Astrocyte of the cerebellum (primary cell): Measurements from ENCODE around the gene BBX.
A peak's percentile ranks its signal among the peaks of the same experiment; 100 is the strongest.

ENCODE experiments used
- DNase-seq: peaks from one replicate; pipeline ENCODE4 v3.0.0-alpha.2; 2011; ENCODE audit warnings: low read depth
- H3K4me3 ChIP-seq: 2 replicates; pipeline ENCODE4 v1.5.1; 2011; ENCODE audit warnings: mild to moderate bottlenecking, low read depth, low read length, moderate library complexity
- CTCF ChIP-seq: IDR thresholded peaks from 2 replicates; pipeline ENCODE4 v1.5.1; 2012; ENCODE audit warnings: low read length, low read depth, moderate library complexity, mild to moderate bottlenecking; ENCODE audit errors: missing control alignments
- in situ Hi-C: cut with HindIII; loops from 2 replicates; pipeline ENCODE4 v1.10.0; 2017; ENCODE audit warnings: low sequenced_read_pairs

The BBX gene

GRCh38 chr3:107521469-107522059 lies 1.2 kb upstream of the BBX start:
- in situ Hi-C loops = no loop called here
- no peak for TF ChIP-seq CTCF
- no peak overlapping the region for H3K4me3 ChIP-seq
- no peak for DNase-seq

GRCh38 chr3:107523289-107523538 lies 452 bp downstream of the BBX start:
- no peak for DNase-seq
- peak overlapping the region; percentile 73 for H3K4me3 ChIP-seq
- TF ChIP-seq CTCF = no peak
- in situ Hi-C loops = no loop called here

GRCh38 chr3:107523539-107524325 lies 970 bp downstream of the BBX start:
- TF ChIP-seq CTCF = no peak
- DNase-seq = no peak
- peak overlapping the region; percentile 73 for H3K4me3 ChIP-seq
- in situ Hi-C loops = no loop called here

- peak overlapping the region; percentile 73 for H3K4me3 ChIP-seq
- DNase-seq = no peak
- no peak for TF ChIP-seq CTCF
- in situ Hi-C loops = no loop called here
These were observed 1.6 kb downstream of the BBX start for GRCh38 chr3:107524326-107524840.

DNA sequence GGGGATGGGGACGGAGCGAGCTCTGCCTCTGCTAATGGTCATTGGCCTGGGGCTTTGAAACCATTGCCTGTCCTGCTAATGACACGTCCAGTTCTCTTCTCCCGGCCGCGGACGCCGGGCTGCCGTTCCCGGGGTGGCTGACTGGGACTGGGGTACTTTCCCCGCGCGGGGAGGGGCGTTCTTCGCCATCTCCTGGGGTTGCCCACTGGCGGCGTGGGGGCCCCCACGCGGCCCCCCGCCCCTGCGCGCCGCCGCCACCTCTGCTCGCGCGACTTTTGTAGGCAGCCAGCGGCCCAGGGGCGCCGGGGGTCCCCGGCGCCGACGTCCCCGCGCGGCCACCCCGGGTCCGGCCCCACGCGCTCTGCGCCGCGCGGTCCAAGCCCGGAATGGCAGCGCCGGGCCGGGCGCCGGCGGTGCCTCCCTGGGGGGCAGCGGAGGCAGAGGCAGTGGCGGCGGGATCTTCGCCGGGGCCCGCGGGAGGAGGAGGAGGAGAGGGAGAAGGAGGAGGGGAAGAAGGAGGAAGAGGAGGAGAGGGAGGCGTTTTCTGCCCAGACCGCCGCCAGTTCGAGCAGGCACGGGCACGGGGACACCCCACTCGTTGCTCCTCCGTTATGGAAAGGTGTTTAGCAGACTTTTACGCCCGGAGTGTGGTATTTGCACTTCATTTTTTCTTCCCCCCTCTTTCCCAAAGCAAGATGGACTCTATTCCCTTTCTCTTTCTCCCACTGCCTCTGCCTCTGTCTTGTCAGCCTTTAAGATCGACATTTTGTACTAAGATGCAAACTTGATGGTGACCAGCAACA lies 2.3 kb downstream of the BBX start:
- in situ Hi-C loops = no loop called here
- no peak for DNase-seq
- peak overlapping the region; percentile 73 for H3K4me3 ChIP-seq
- no peak for TF ChIP-seq CTCF

DNA sequence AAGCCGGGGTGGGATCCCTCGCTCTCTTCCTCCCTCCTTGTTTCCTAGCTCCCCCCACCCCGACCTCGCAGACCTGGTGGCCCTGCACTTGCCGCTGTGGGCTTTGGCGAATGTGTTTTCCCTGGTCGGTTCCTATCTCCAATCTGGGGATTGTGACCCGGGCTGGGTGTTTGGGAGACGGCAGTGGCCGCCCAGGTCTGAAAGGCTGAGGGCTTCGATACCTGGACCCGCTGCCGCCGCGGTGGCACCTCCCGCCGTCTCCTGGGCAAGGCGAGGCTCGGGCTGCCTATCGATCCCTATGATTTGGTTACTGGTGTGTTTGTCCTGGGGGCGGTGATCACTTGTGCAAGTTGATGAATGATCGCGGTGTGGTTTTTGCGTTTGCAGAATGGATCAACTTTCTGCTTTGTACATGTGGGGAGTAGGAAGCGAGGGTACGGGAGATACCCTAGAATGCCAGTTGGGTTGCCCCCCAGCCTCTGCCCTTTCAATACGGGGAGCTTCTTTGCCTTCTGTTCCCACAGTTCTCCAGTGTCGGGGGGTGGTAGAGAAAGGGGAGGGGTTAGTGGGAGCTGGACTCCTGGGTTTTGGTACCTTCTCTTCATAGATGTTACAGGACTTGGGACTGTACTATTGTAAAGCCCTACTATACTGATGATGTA lies 3.0 kb downstream of the BBX start:
- in situ Hi-C loops = no loop called here
- peak overlapping the region; percentile 73 for H3K4me3 ChIP-seq
- no peak for TF ChIP-seq CTCF
- no peak for DNase-seq
